GM19467 (cell line): ENCODE measurements around the gene BICC1.

Experiments
- ATAC-seq: cut with Tn5 transposase; IDR thresholded peaks from one replicate; pipeline ENCODE4 v1.9.1; 2021; ENCODE audit warnings: mild to moderate bottlenecking, moderate library complexity; ENCODE audit not compliant: unreplicated experiment

The BICC1 gene

GRCh38 chr10:58817201-58817846 is 304.7 kb downstream of the BICC1 start:
- ATAC-seq: no peak

DNA sequence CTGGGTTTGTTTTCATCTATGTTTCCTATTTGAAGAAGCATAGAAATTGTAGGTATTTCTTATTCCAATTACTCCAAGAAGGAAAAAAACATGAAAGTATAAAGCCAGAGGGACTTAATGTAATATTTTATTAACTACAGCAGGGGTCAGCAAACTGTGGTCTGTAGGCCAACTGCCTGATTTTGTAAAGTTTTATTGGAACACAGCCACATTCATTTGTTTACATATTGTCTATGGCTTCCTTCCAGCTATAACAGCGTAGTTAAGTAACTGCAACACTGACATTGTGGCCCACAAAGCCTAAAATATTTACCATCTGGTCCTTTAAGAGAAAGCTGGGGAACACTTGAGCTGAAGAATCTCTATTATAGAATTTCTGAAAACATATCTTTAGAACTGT is 306.2 kb downstream of the BICC1 start:
- no peak for ATAC-seq

DNA sequence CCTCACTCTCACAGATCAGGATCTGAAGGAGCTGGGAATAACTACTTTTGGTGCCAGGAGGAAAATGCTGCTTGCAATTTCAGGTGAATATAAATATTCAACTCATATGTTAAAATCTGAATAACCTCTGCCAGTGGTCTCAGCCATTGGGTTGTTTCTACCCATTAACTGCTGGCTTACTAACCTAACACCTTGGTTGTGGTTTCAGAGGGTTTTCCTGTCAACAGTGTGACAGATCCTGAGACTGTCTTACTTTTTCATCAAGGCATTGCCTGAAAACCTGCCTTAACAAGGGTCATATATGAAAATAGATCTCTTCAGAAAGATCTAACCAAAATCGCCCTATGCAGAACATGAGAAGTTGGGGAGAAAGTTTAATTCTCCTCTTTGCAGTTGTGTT is 307.7 kb downstream of the BICC1 start:
- ATAC-seq: no peak

- no peak for ATAC-seq
These were observed 308.4 kb downstream of the BICC1 start for GRCh38 chr10:58820861-58821751.

DNA sequence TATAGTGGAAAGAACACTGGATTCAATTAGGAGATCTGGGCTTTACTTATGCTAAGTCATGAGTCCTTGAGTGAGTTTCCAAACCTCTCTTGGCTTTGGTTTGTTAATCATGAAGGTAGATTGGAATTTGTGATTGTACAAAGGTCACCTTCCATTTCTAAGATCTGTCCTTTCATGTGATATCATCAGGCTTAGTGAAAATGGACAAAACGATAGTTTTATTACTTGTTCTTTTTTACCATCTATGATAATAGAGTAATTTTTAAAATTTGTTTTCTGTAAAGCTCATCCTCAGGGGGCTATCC is 309.0 kb downstream of the BICC1 start:
- no peak for ATAC-seq

GRCh38 chr10:58823983-58824382 is 311.3 kb downstream of the BICC1 start:
- no peak for ATAC-seq

GRCh38 chr10:58824396-58824795 is 311.7 kb downstream of the BICC1 start:
- no peak for ATAC-seq

- ATAC-seq: no peak
These were observed 314.0 kb downstream of the BICC1 start for GRCh38 chr10:58826694-58827093.

GRCh38 chr10:58827381-58827780 is 314.7 kb downstream of the BICC1 start:
- ATAC-seq: no peak

- ATAC-seq: no peak
These were observed 317.2 kb downstream of the BICC1 start for GRCh38 chr10:58829839-58830238.

- ATAC-seq: no peak
These were observed 318.0 kb downstream of the BICC1 start for GRCh38 chr10:58830697-58831096.

GRCh38 chr10:58833771-58834561 is 321.3 kb downstream of the BICC1 start:
- ATAC-seq: no peak

DNA sequence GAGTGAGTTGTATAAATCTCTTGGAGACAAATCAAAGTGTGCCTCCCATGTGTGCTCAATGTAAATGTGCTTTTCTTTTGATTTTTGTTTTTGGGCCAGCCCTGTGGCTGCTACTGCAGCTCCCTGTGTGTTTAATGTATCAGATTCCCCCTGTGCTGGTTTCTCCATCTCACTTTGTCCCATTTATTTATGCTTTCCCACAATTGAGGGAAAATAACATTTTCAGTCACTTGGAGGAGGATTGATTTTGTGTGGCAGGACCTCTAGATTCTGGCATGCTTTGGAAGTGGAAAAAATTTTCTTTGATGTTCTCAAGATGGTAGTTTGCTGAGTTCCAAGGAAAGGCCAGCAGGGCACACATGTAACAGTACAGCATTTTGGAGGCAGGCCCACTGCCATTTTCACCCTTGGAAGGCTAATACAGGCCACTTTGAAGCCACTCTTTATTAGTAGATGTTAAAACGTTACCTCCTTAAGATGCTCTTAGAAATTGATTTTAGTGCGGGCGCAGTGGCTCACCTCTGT is 323.6 kb downstream of the BICC1 start:
- ATAC-seq: no peak

DNA sequence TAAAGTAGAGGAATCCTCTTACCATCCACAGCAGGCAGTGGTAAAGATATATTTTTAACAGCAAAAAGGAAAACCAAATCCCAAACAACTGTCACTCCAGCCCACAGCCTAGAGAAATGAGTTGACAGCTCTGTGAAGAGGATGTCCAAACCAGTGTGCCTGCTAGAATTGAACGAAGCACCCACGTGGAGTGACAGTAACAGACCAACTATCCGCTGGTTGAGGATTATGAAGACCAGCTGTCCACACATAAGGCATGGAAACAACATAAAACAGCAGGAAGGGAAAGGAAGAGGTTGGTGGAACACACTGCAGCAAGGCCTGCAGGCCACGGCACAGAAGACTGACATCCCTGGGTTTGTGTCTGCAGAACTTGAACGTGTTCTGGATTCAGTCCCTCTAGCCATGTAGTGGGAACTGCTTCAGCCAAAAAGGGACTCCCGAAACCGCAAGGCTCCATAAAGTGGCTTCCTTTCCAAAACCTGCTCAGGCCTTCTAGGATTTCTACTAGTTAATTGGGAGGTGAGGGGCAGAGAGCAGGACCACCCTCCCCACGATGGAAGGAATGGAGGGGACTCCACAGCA is 324.4 kb downstream of the BICC1 start:
- ATAC-seq: no peak

- no peak for ATAC-seq
These were observed 325.2 kb downstream of the BICC1 start for GRCh38 chr10:58837826-58838225.

DNA sequence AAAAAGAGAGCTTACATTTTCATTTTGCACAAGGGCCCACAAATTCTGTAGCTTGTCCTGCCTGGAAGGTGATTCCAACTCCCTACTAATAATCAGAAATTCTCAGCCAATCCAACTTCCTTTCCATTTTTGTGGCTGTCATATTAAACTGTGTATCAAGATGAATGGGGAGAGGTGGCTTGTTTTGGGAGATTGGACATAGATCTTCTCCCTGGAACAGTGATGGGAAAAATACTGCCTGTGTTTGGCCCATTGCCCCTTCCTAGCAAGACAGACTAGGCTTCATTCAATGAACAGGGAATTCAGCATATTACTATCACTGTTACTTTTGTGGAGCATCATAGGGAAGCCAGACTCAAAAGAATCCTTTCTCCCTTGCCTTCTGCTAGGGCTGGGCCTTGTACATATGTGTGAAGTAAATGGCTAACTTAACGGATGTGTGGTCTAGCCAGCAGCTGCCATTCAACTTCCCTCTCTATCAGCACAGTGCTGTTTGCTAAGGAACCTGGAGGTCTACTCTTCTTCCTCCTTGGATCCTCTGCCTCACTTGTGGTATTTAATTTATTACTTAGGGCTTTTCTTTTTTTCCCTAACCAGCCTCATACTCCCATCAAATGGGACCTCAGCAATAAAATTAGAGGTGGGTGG is 326.0 kb downstream of the BICC1 start:
- no peak for ATAC-seq

DNA sequence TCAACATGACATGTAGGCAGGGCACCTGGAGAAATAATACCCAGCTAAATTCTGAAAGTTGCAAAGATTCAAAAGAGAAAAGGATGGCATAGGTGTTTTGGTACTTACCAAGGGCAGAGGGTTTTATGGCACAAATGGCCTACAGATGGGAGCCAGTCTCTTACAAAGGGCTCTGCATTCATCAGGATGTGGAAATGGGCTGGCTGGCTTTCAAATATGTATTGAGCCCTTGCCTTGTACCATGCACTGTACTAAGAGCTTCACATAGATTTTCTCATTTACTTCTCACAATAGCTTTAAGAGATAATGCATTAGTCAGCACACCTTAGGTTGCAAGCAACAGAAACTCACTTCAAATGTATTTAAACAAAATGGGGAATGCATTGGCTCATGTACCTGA is 327.1 kb downstream of the BICC1 start:
- no peak for ATAC-seq

DNA sequence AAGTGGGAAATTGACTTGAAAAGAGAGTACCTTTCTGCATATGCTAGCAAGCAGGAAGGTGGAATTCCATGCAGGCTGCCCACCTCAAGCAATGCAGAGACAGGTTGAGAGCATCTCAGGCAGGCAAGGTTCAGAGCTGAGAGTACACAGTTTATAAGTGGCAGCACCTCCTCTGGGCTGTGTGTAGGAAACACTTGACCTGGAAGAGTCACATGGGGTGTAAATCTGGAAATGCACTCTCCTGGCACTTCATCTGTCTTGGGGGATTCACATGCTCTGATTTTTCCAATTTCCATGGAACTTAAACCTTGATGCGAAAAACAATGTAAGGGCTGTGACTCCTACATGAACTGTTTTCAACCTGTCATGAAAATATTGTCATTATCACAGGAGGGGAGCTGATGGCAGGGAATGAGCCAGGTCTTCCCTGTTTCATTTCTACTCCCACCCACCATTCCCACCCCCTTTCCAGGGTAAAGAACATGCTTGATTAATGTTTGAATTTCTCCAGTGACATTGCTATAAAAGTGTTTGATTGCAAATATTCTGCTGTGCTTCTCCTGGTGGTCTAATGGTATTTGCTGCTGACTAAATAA is 328.3 kb downstream of the BICC1 start:
- no peak for ATAC-seq

DNA sequence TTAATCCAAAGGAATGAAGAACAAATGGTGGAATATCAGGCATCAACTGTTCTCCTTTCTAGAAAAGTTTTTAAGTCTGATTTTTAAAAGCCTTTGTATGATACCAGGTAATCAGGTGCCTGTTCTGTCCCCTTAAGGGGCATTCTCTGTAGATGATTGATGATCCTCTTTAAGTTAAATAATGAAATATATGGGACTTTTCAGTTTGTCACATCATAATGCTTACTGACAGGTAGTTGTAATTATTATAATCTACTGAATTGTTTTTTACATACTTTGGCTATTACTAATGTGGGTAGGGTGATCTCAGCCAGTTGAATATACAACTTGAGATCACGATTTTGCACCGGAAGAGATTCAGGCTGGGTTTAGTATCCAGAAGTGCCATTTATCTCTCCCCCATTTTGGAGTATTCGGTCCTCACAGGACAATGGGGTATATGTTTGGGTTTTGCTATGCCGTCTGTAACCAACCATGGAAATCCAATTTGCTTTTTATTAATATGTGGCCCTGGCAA is 330.2 kb downstream of the BICC1 start:
- no peak for ATAC-seq

DNA sequence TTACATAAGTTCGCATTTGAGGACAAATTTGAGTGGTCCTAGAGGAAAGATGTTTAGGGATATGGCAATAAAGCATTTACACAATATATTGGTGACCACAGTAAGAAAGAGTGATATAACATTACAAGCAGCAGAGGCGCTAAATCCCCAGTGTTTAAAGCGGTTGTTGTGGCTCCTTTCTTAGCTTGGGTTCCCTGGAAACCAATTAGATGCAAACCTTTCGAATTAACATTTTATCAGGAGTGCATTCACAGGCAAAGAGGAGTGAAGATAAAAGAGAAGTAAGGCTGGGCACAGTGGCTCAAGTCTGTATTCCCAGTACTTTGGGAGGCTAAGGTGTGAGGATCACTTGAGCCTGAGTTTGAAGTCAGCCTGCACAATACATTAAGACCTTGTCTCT is 331.1 kb downstream of the BICC1 start:
- no peak for ATAC-seq
